GM23338 (cell line): Measurements from ENCODE around the gene RNU7-1.

ENCODE experiments used
- CREB1 ChIP-seq: fragments of 250-450 bp; sonication (Bioruptor Pico); IDR thresholded peaks from 2 replicates; pipeline ENCODE4 v1.5.0; 2020; ENCODE audit warnings: low read depth, mild to moderate bottlenecking, moderate library complexity
- ETS1 ChIP-seq: IDR thresholded peaks from 2 replicates; pipeline ENCODE4 v1.6.1; 2016; ENCODE audit warnings: antibody characterized with exemption
- EZH2 ChIP-seq: fragments of 200-600 bp; sonication (generic); IDR thresholded peaks from one replicate; pipeline ENCODE4 v1.8.0; 2017; ENCODE audit warnings: antibody characterized with exemption, mild to moderate bottlenecking, low read depth; ENCODE audit not compliant: unreplicated experiment
- EZH2phosphoT487 ChIP-seq: fragments of 200-600 bp; sonication (generic); IDR thresholded peaks from one replicate; pipeline ENCODE4 v1.8.1; 2018; ENCODE audit warnings: antibody characterized with exemption; ENCODE audit not compliant: unreplicated experiment
- JUNB ChIP-seq: IDR thresholded peaks from one replicate; pipeline ENCODE4 v1.6.1; 2016; ENCODE audit warnings: antibody characterized with exemption; ENCODE audit not compliant: unreplicated experiment
- NANOG ChIP-seq: IDR thresholded peaks from 2 replicates; pipeline ENCODE4 v1.6.1; 2016; ENCODE audit warnings: antibody characterized with exemption, borderline replicate concordance
- POLR2AphosphoS5 ChIP-seq: IDR thresholded peaks from 2 replicates; pipeline ENCODE4 v1.6.1; 2016; ENCODE audit warnings: antibody characterized with exemption, low read depth
- REST ChIP-seq: IDR thresholded peaks from one replicate; pipeline ENCODE4 v1.6.1; 2018; ENCODE audit warnings: antibody characterized with exemption; ENCODE audit not compliant: unreplicated experiment
- ZNF331 ChIP-seq: fragments of 250-450 bp; sonication (Bioruptor Pico); IDR thresholded peaks from 2 replicates; pipeline ENCODE4 v1.5.0; 2020; ENCODE audit warnings: low read depth, mild to moderate bottlenecking, moderate library complexity
- ZNF462 ChIP-seq: fragments of 250-450 bp; sonication (Bioruptor Pico); IDR thresholded peaks from 2 replicates; pipeline ENCODE4 v1.5.0; 2020; ENCODE audit warnings: mild to moderate bottlenecking, moderate library complexity
- TF ChIP-seq, protein P1 (sequence below), 2 experiments: fragments of 200-600 bp in 1 of 2; sonication (generic) in 1 of 2; conservative IDR thresholded peaks; 2 replicates each; pipeline versions ENCODE4 v1.5.1 to v1.6.1; 2016 to 2017; ENCODE audit warnings: antibody characterized with exemption in 2 of 2, low read depth in 2 of 2, mild to moderate bottlenecking in 2 of 2, moderate library complexity in 1 of 2

DNA sequence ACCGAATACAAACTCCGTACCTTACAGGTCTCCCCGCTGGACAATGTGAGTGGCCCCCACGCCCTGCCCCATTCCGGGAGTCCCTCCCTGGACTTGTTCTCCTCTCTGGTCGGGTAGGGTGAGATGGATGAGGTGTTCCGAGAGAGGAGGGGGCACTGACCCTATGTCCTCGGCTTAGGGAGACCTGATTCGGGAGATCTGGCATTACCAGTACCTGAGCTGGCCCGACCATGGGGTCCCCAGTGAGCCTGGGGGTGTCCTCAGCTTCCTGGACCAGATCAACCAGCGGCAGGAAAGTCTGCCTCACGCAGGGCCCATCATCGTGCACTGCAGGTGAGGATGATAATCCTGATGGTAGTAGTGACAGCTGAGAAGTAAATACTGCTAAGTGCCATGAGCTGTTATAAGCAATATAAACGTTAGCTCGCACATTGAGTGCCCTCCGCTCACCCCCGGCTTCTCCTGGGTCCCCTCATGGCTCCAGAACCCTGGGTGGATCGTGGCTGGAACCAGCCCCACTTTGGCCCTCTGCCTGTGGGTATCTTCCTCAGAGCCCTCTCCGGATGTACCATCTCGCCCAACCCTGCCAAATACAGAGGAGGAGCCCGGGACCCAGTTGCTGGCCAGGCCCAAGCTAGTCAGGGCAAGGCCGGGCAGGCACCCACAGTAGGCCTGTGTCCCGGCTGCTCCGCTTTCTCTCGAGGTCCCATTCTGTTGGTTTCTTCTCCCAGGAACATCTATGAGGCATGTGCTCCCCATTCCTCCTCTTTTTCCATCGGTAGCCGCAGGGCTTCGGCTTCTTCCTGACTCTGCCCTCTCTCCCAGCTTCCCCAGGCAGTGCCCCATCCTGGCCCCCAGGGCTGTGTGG, 14.4 kb downstream of the RNU7-1 start:
- TF ChIP-seq, protein P1, sequence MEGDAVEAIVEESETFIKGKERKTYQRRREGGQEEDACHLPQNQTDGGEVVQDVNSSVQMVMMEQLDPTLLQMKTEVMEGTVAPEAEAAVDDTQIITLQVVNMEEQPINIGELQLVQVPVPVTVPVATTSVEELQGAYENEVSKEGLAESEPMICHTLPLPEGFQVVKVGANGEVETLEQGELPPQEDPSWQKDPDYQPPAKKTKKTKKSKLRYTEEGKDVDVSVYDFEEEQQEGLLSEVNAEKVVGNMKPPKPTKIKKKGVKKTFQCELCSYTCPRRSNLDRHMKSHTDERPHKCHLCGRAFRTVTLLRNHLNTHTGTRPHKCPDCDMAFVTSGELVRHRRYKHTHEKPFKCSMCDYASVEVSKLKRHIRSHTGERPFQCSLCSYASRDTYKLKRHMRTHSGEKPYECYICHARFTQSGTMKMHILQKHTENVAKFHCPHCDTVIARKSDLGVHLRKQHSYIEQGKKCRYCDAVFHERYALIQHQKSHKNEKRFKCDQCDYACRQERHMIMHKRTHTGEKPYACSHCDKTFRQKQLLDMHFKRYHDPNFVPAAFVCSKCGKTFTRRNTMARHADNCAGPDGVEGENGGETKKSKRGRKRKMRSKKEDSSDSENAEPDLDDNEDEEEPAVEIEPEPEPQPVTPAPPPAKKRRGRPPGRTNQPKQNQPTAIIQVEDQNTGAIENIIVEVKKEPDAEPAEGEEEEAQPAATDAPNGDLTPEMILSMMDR (conservative IDR thresholded peaks at IDR 0.05; ENCODE audit: low read depth in 2 of 2): no peak
- no peak for TF ChIP-seq EZH2phosphoT487
- no peak for TF ChIP-seq REST
- TF ChIP-seq EZH2: no peak
- no peak for TF ChIP-seq POLR2AphosphoS5
- no peak for TF ChIP-seq ZNF462 (CRISPR knock-in tag)
- TF ChIP-seq CREB1 (CRISPR knock-in tag): no peak
- TF ChIP-seq ZNF331 (CRISPR knock-in tag): no peak
- no peak for TF ChIP-seq JUNB
- TF ChIP-seq NANOG: no peak
- TF ChIP-seq ETS1: no peak
